HepG2 (cell line): ENCODE results near the gene KCNT1.

Experiments used
- NFIC ChIP-seq: IDR thresholded peaks from 2 replicates; pipeline ENCODE4 v1.6.1; 2012; ENCODE audit warnings: mild to moderate bottlenecking, low read length, inconsistent platforms
- STAT5B ChIP-seq: sonication (generic); formaldehyde crosslinking; IDR thresholded peaks from 2 replicates; pipeline ENCODE4 v1.4.0; 2020; ENCODE audit warnings: missing genetic modification reagents
- TF ChIP-seq, protein P1 (sequence below): sonication (generic); formaldehyde crosslinking; IDR thresholded peaks from 2 replicates; pipeline ENCODE4 v1.4.0; 2020; ENCODE audit warnings: missing genetic modification reagents, borderline replicate concordance
- TF ChIP-seq, protein P2 (sequence below): IDR thresholded peaks from 2 replicates; pipeline ENCODE4 v1.6.1; 2016; ENCODE audit warnings: control low read depth

DNA sequence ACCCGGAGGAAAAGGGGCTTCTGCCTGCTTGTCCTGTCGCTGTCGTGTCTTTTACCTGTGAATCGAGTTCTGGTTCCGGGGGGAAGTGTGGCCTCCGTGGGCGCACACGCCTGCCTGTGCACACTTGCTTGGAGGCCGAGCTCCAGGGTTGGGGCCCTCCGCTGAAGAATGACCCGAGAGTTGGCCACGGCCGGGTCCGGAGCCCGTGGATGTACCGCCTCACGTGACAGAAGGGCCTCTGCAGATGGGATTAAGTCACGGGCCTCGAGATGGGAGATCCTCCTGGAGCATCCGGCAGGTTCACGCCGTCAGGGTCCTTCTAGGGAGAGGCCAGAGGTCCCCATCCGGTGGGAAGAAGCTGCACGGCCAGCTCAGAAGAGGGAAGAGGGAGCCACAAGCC lies 81.0 kb downstream of the KCNT1 start:
- TF ChIP-seq, protein P1, sequence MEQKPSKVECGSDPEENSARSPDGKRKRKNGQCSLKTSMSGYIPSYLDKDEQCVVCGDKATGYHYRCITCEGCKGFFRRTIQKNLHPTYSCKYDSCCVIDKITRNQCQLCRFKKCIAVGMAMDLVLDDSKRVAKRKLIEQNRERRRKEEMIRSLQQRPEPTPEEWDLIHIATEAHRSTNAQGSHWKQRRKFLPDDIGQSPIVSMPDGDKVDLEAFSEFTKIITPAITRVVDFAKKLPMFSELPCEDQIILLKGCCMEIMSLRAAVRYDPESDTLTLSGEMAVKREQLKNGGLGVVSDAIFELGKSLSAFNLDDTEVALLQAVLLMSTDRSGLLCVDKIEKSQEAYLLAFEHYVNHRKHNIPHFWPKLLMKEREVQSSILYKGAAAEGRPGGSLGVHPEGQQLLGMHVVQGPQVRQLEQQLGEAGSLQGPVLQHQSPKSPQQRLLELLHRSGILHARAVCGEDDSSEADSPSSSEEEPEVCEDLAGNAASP (CRISPR knock-in tag) = no peak
- TF ChIP-seq NFIC = no peak
- TF ChIP-seq STAT5B (CRISPR knock-in tag) = no peak
- TF ChIP-seq, protein P2, sequence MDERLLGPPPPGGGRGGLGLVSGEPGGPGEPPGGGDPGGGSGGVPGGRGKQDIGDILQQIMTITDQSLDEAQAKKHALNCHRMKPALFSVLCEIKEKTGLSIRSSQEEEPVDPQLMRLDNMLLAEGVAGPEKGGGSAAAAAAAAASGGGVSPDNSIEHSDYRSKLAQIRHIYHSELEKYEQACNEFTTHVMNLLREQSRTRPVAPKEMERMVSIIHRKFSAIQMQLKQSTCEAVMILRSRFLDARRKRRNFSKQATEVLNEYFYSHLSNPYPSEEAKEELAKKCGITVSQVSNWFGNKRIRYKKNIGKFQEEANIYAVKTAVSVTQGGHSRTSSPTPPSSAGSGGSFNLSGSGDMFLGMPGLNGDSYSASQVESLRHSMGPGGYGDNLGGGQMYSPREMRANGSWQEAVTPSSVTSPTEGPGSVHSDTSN (CRISPR knock-in tag) = no peak
